Adrenal gland (tissue), 12 donors: ENCODE data around the gene TOM1. TPM values are rescaled to one million over a fixed set of nuclear protein-coding genes. Genes with fewer than 3 reads are reported as not detected.

ENCODE experiments used
- DNase-seq, 7 donors: peaks; one replicate each; pipeline ENCODE4 v3.0.0-alpha.2; 2019 to 2020
- H3K27ac ChIP-seq, 5 donors: fragments of 200-600 bp; sonication (generic) in 4 of 5; 1 replicate in 3 of 5; 2 replicates in 2 of 5; pipeline versions ENCODE4 v1.5.1 to v1.8.0; 2016 to 2020; ENCODE audit warnings: mild to moderate bottlenecking in 1 of 5
- H3K27me3 ChIP-seq: fragments of 200-600 bp; 2 replicates; pipeline ENCODE4 v1.8.0; 2021
- H3K36me3 ChIP-seq, 2 donors: fragments of 200-600 bp; replicated peaks in 1 of 2; 1 replicate in 1 of 2; 2 replicates in 1 of 2; pipeline versions ENCODE4 v1.5.1 to v1.8.0; 2018 to 2022
- H3K4me1 ChIP-seq, 2 donors: fragments of 200-600 bp; replicated peaks in 1 of 2; 1 replicate in 1 of 2; 2 replicates in 1 of 2; pipeline versions ENCODE4 v1.5.1 to v1.8.0; 2018 to 2021
- H3K4me3 ChIP-seq, 4 donors: fragments of 200-600 bp; sonication (generic) in 3 of 4; one replicate each; pipeline ENCODE4 v1.5.1; 2016 to 2018
- H3K9me3 ChIP-seq, 3 donors: fragments of 200-600 bp; sonication (generic) in 1 of 3; replicated peaks in 1 of 3; 1 replicate in 2 of 3; 2 replicates in 1 of 3; pipeline versions ENCODE4 v1.5.1 to v1.8.0; 2016 to 2021
- POLR2A ChIP-seq, 2 donors: fragments of 450-650 bp; IDR thresholded peaks; one replicate each; pipeline ENCODE4 v1.6.1; 2017; ENCODE audit warnings: antibody characterized with exemption in 2 of 2, mild to moderate bottlenecking in 2 of 2, moderate library complexity in 1 of 2
- WGBS, 4 donors: extraction: QIAGEN DNeasy Blood & Tissue Kit in 2 of 4; methylation state at CpG; one replicate each; pipeline versions ENCODE4 v1.1.5 to v1.1.7; 2013 to 2017; 5-methylcytosine and 5-hydroxymethylcytosine counted together
- intact Hi-C, 2 donors: fragments of 100-400 bp; cut with DNase I; formaldehyde crosslinking; loops; one replicate each; pipeline versions ENCODE4 v1.14.1 to v1.15.0; 2022 to 2023
- polyA plus RNA-seq, 3 donors: library from polyadenylated mRNA; stranded (reverse); fragments of 200-250 nt in 2 of 3; fragments of 350-450 nt in 1 of 3; fragmentation: Illumina TruSeq in 1 of 3; extraction: RNeasy Lipid Tissue Mini Kit (QIAGEN cat#74804) in 1 of 3; gene quantifications; one replicate each; pipeline ENCODE4 v1.2.3, GENCODE V29; 2013 to 2014
- total RNA-seq, 9 donors: library from RNA; depleted of rRNA in 4 of 9; stranded (reverse); fragments of >200 nt in 4 of 9; fragments of 120-200 nt in 1 of 9; fragmentation: NEBNext Ultra II Directional in 1 of 9; extraction: Animal tissue kit (Norgen Biotek cat#: 25700) in 1 of 9; gene quantifications; one replicate each; pipeline versions ENCODE4 v1.1.0 to v1.2.4, GENCODE V29; 2013 to 2023
- TF ChIP-seq, protein P1 (sequence below), 6 experiments: fragments of 450-650 bp in 4 of 6; fragments of 200-600 bp in 2 of 6; sonication (generic) in 1 of 6; IDR thresholded peaks; 1 replicate in 5 of 6; 2 replicates in 1 of 6; pipeline versions ENCODE4 v1.5.1 to v1.8.0; 2016 to 2021; ENCODE audit warnings: antibody characterized with exemption in 6 of 6, mild to moderate bottlenecking in 2 of 6, moderate library complexity in 1 of 6
- donor health status: healthy with polysubstance abuse.
- donor health status: Bipolar disorder and iron deficiency.
- donor health status: DM: yes; HTN: yes; CAD: no.
- donor health status: DM: no; HTN: no; CAD: no.
- donor health status: DM: no; HTN: no; CAD: no.
- donor health status: DM: yes; HTN: yes; CAD: no.

Gene TOM1
- total and polyA plus RNA-seq, 12 donors = 57.5 to 188 (median 106) TPM

DNA sequence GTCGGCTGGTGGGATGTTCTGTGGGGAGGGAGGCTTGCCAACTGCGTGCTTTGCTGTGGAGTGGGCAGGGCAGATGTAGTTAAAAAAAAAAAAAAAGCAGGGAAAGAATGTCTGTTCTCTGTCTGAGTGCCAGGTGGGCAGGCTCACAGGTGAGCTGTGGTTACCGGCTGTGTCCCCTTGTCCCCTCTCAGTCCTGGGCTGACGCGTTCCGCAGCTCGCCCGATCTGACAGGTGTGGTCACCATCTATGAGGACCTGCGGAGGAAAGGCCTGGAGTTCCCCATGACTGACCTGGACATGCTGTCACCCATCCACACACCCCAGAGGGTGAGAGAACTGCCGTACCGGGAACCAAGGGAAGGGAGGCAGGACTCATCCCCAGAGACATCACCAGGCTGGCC, 23.6 kb downstream of the TOM1 start:
- intact Hi-C loops = no loop called here
- no peak for DNase-seq
- no peaks in the 10 kb centered on the region for H3K9me3 ChIP-seq
- H3K27ac ChIP-seq = no peak overlapping the region
- 88 to 97% (median 97%) methylated on average over 10 to 11 of the region's 11 CpGs for WGBS, 4 donors
- no peaks in the 10 kb centered on the region for H3K27me3 ChIP-seq
- H3K4me3 ChIP-seq = no peak overlapping the region
- peaks cover 10 to 19% of the 10 kb centered on the region in 2 donors for H3K4me1 ChIP-seq
- peaks cover 0 to 98% of the 10 kb centered on the region in 2 donors for H3K36me3 ChIP-seq
- TF ChIP-seq, protein P1, sequence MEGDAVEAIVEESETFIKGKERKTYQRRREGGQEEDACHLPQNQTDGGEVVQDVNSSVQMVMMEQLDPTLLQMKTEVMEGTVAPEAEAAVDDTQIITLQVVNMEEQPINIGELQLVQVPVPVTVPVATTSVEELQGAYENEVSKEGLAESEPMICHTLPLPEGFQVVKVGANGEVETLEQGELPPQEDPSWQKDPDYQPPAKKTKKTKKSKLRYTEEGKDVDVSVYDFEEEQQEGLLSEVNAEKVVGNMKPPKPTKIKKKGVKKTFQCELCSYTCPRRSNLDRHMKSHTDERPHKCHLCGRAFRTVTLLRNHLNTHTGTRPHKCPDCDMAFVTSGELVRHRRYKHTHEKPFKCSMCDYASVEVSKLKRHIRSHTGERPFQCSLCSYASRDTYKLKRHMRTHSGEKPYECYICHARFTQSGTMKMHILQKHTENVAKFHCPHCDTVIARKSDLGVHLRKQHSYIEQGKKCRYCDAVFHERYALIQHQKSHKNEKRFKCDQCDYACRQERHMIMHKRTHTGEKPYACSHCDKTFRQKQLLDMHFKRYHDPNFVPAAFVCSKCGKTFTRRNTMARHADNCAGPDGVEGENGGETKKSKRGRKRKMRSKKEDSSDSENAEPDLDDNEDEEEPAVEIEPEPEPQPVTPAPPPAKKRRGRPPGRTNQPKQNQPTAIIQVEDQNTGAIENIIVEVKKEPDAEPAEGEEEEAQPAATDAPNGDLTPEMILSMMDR (IDR thresholded peaks at IDR 0.05) = no peak
- TF ChIP-seq POLR2A (IDR thresholded peaks at IDR 0.05) = no peak

DNA sequence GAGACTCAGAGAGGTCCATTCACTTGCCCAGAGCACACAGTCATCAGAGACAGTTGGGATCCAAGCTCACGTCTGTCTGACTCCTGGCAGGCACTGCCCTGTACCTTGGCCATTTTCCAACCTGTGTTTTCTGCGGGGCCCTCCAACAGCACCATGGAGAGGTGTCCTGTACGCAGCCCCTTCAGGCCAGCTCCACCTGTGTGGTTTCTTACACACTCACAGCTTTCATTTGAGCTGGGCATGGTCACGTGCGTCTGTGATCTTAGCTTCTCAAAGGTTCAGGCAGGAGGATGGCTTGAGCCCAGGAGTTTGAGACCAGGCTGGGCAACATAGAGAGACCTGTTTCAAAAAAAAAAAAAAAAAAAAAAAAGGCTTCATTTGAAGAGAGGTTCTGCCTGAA, 24.4 kb downstream of the TOM1 start:
- Histone ChIP-seq H3K36me3 (peaks cover 0 to 95% of the 10 kb centered on the region in 2 donors), H3K4me3 (no peak overlapping the region), H3K27ac (no peak overlapping the region), H3K9me3 (no peaks in the 10 kb centered on the region), H3K4me1 (peaks cover 8 to 17% of the 10 kb centered on the region in 2 donors), H3K27me3 (no peaks in the 10 kb centered on the region)
- intact Hi-C loops = no loop called here
- WGBS, 4 donors = 80 to 86% (median 83%) methylated on average over 5 of the region's 5 CpGs
- TF ChIP-seq POLR2A (IDR thresholded peaks at IDR 0.05) = no peak
- TF ChIP-seq, protein P1 (IDR thresholded peaks at IDR 0.05) = no peak
- DNase-seq = no peak

DNA sequence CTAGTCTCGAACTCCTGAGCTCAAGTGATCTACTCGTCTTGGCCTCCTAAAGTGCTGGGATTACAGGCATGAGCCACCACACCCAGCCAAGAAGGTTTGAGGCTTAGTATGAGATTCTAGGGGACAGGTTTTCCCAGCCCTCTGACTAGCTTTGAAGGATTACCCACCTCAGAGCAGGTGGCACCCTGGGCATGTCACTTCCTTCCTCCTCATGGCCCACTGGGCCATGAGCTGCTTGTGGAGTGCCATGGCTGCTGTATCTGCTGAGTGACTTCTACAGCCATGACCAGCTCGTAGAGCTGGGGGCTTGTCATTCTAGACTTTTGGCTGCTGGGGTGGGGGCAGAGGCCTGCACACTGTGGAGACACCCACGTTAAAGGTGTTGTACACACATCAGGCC, 25.1 kb downstream of the TOM1 start:
- peaks cover 11 to 18% of the 10 kb centered on the region in 2 donors for H3K4me1 ChIP-seq
- H3K27me3 ChIP-seq = no peaks in the 10 kb centered on the region
- no peaks in the 10 kb centered on the region for H3K9me3 ChIP-seq
- 91 to 95% (median 94%) methylated on average over 3 to 4 of the region's 4 CpGs for WGBS, 4 donors
- intact Hi-C loops = no loop called here
- no peak for TF ChIP-seq POLR2A (IDR thresholded peaks at IDR 0.05)
- TF ChIP-seq, protein P1 (IDR thresholded peaks at IDR 0.05) = no peak
- H3K4me3 ChIP-seq = no peak overlapping the region
- DNase-seq = no peak
- H3K27ac ChIP-seq = no peak overlapping the region
- H3K36me3 ChIP-seq = peaks cover 0 to 88% of the 10 kb centered on the region in 2 donors

DNA sequence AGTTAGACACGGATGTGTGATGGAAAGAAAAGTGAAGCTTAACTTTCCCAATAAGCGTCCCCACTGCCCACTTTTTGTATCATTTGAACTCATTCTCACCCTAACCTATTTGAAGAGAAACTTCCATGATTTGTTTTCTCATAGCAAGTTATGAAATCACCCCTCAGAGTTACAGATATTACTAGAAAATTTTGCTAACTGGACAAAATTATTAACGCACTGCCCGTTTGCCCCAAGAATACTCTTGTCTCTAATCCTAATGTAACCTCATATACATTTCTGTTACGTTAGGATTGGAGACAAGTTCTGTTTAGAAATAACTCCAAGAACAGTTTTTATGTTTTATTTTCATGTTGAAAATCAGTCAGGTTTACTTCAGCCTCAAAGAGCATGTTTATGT, 25.5 kb downstream of the TOM1 start:
- intact Hi-C loops = no loop called here
- H3K27me3 ChIP-seq = no peaks in the 10 kb centered on the region
- DNase-seq = no peak
- no peak for TF ChIP-seq POLR2A (IDR thresholded peaks at IDR 0.05)
- TF ChIP-seq, protein P1 (IDR thresholded peaks at IDR 0.05) = no peak
- peaks cover 0 to 86% of the 10 kb centered on the region in 2 donors for H3K36me3 ChIP-seq
- H3K4me3 ChIP-seq = no peak overlapping the region
- WGBS, 4 donors = 91 to 96% (median 93%) methylated on average over 5 of the region's 5 CpGs
- no peaks in the 10 kb centered on the region for H3K9me3 ChIP-seq
- peaks cover 14 to 22% of the 10 kb centered on the region in 2 donors for H3K4me1 ChIP-seq
- H3K27ac ChIP-seq = no peak overlapping the region
